Neural progenitor cell (in vitro differentiated cells): ENCODE measurements around the gene FGF16. TPM values are rescaled to one million over a fixed set of nuclear protein-coding genes. Genes with fewer than 3 reads are reported as not detected.
"Not testable (repeated sequence)": the region's sequence is repeated elsewhere in the genome, so short reads cannot be mapped to it uniquely, and the experiment has no call there.

ENCODE experiments used
- DNase-seq: peaks from one replicate; pipeline ENCODE4 v3.0.0-alpha.2; 2016; ENCODE audit warnings: low spot score
- H2AFZ ChIP-seq: fragments of 200-600 bp; sonication (generic); replicated peaks from 2 replicates; pipeline ENCODE4 v1.6.1; 2016; ENCODE audit warnings: antibody characterized with exemption
- H3F3A ChIP-seq: fragments of 200-600 bp; sonication (generic); 2 replicates; pipeline ENCODE4 v1.6.1; 2016; ENCODE audit warnings: antibody characterized with exemption, low read depth
- H3K27ac ChIP-seq: fragments of 200-600 bp; sonication (generic); 2 replicates; pipeline ENCODE4 v1.5.1; 2016; ENCODE audit warnings: mild to moderate bottlenecking
- H3K27me3 ChIP-seq: fragments of 200-600 bp; sonication (generic); 2 replicates; pipeline ENCODE4 v1.6.1; 2016; ENCODE audit warnings: mild to moderate bottlenecking, moderate library complexity
- H3K36me3 ChIP-seq: fragments of 200-600 bp; sonication (generic); 2 replicates; pipeline ENCODE4 v1.5.1; 2016
- H3K4me1 ChIP-seq: fragments of 200-600 bp; sonication (generic); 2 replicates; pipeline ENCODE4 v1.6.1; 2016; ENCODE audit warnings: mixed run types
- H3K4me2 ChIP-seq: fragments of 200-600 bp; sonication (generic); 2 replicates; pipeline ENCODE4 v1.6.1; 2016
- H3K4me3 ChIP-seq: fragments of 200-600 bp; sonication (generic); 2 replicates; pipeline ENCODE4 v1.5.1; 2016
- H3K79me2 ChIP-seq: fragments of 200-600 bp; sonication (generic); 2 replicates; pipeline ENCODE4 v1.6.1; 2016; ENCODE audit warnings: low read depth
- H3K9ac ChIP-seq: fragments of 200-600 bp; sonication (generic); 2 replicates; pipeline ENCODE4 v1.6.1; 2016
- H3K9me3 ChIP-seq: fragments of 200-600 bp; sonication (generic); 2 replicates; pipeline ENCODE4 v1.5.1; 2016; ENCODE audit warnings: low read depth
- H4K20me1 ChIP-seq: fragments of 200-600 bp; sonication (generic); 2 replicates; pipeline ENCODE4 v1.6.1; 2016; ENCODE audit warnings: low read depth
- H3K27ac Mint-ChIP-seq: 3 replicates; pipeline ENCODE4 v1.8.0; 2021; ENCODE audit warnings: mixed read lengths
- H3K27me3 Mint-ChIP-seq: 2 replicates; pipeline ENCODE4 v1.8.0; 2022; ENCODE audit warnings: low read depth, mild to moderate bottlenecking, inconsistent platforms, moderate library complexity, mixed read lengths; ENCODE audit not compliant: insufficient read depth
- H3K36me3 Mint-ChIP-seq: 3 replicates; pipeline ENCODE4 v1.8.0; 2021; ENCODE audit warnings: mixed read lengths
- H3K4me1 Mint-ChIP-seq: 3 replicates; pipeline ENCODE4 v1.8.0; 2021; ENCODE audit warnings: mixed read lengths
- H3K4me3 Mint-ChIP-seq: 3 replicates; pipeline ENCODE4 v1.8.0; 2021; ENCODE audit warnings: mild to moderate bottlenecking, moderate library complexity, mixed read lengths
- H3K9me3 Mint-ChIP-seq: 3 replicates; pipeline ENCODE4 v1.8.0; 2020; ENCODE audit warnings: mixed read lengths
- EZH2 ChIP-seq: fragments of 200-600 bp; sonication (generic); IDR thresholded peaks from 2 replicates; pipeline ENCODE4 v1.6.1; 2017; ENCODE audit warnings: antibody characterized with exemption, mild to moderate bottlenecking, moderate library complexity
- EZH2phosphoT487 ChIP-seq: fragments of 200-600 bp; sonication (generic); IDR thresholded peaks from 2 replicates; pipeline ENCODE4 v1.6.1; 2017; ENCODE audit warnings: antibody characterized with exemption
- total RNA-seq: library from RNA; depleted of rRNA; stranded (reverse); fragments of >200 nt; gene quantifications from 2 replicates; pipeline ENCODE4 v1.2.3, GENCODE V29; 2015; ENCODE audit warnings: low replicate concordance
- TF ChIP-seq, protein P1 (sequence below): fragments of 200-600 bp; sonication (generic); IDR thresholded peaks from 2 replicates; pipeline ENCODE4 v1.5.1; 2017; ENCODE audit warnings: antibody characterized with exemption, mild to moderate bottlenecking

FGF16 gene
- total RNA-seq, 1 donor from 2014 or later, result not detected

DNA sequence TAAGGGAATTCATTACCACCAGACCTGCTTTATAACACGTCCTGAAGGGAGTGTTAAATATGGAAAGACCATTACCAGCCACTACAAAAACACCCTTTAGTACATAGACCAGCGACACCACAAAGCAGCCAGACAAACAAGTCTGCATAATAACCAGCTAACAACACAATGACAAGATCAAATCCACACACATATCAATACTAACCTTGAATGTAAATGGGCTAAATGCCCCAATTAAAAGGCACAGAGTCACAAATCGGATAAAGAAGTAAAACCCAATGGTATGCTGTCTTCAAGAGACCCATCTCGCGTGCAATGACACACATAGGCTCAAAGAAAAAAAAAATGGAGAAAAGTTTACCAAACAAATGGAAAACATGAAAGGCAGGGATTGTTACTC, 36.9 kb downstream of the FGF16 start:
- no peaks in the 10 kb centered on the region for H3F3A ChIP-seq
- TF ChIP-seq EZH2 (no peak), EZH2phosphoT487 (no peak)
- TF ChIP-seq, protein P1, sequence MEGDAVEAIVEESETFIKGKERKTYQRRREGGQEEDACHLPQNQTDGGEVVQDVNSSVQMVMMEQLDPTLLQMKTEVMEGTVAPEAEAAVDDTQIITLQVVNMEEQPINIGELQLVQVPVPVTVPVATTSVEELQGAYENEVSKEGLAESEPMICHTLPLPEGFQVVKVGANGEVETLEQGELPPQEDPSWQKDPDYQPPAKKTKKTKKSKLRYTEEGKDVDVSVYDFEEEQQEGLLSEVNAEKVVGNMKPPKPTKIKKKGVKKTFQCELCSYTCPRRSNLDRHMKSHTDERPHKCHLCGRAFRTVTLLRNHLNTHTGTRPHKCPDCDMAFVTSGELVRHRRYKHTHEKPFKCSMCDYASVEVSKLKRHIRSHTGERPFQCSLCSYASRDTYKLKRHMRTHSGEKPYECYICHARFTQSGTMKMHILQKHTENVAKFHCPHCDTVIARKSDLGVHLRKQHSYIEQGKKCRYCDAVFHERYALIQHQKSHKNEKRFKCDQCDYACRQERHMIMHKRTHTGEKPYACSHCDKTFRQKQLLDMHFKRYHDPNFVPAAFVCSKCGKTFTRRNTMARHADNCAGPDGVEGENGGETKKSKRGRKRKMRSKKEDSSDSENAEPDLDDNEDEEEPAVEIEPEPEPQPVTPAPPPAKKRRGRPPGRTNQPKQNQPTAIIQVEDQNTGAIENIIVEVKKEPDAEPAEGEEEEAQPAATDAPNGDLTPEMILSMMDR, result no peak

DNA sequence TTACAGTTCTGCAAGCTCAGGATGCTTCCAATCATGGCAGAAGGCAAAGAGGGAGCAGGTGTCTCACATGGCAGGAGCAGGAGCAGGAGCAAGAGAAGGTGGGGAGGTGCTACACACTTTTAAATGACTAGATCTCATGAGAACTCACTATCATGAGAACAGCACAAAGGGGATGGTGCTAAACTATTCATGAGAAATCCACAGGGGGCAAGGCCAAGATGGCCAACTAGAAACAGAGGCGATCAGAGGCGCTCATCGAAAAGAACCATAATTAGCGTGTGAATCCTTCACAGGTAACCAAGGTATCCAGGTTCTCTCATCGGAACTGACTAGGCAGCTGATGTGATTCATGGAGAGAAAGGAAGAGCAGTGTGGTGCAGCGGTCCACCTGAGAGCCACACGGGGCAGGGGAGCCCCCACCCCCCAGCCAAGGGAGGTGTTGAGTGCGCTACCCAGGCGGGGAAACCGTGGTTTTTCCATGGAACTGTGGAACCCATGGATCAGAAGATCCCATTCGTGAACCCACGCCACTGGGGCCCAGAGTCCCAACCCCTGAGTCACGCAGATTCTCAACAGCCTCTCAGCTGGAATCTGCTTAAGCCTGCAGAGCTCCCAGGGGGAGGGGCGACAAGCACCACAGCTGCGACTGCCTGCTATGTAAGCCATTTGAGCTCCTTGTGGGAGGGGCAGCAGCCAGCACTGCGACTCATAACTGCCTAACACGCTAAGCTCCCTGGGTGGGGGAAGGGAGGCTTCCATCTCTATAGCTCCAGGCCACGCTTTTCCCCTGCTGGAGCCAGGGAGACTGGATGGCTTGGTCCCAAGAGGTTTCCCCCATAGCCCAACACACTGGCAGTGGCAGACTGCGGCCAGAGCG, 46.7 kb downstream of the FGF16 start:
- Histone ChIP-seq H3K27ac (no peak overlapping the region), H3K36me3 (no peaks in the 10 kb centered on the region), H3K27me3 (no peaks in the 10 kb centered on the region), H3K79me2 (no peaks in the 10 kb centered on the region), H3K9ac (no peak overlapping the region), H3K4me3 (no peak overlapping the region), H3K4me2 (no peak overlapping the region), H3K9me3 (peaks cover 5% of the 10 kb centered on the region), H4K20me1 (no peaks in the 10 kb centered on the region), H3F3A (no peaks in the 10 kb centered on the region), H3K4me1 (no peaks in the 10 kb centered on the region), H2AFZ (no peak overlapping the region)
- no peak overlapping the region for H3K4me3 Mint-ChIP-seq
- H3K27ac Mint-ChIP-seq, result no peak overlapping the region
- no peak for TF ChIP-seq EZH2
- TF ChIP-seq EZH2phosphoT487, result no peak
- TF ChIP-seq, protein P1, result no peak
- no peaks in the 10 kb centered on the region for H3K27me3 Mint-ChIP-seq
- H3K4me1 Mint-ChIP-seq, result peaks cover 5% of the 10 kb centered on the region
- H3K36me3 Mint-ChIP-seq, result no peaks in the 10 kb centered on the region
- H3K9me3 Mint-ChIP-seq, result peaks cover 7% of the 10 kb centered on the region
- DNase-seq, result peak; percentile 61

More for the DNA sequence above, 36.9 kb downstream of the FGF16 start:
- Mint-ChIP-seq H3K27ac (no peak overlapping the region), H3K36me3 (no peaks in the 10 kb centered on the region), H3K9me3 (peaks cover 26% of the 10 kb centered on the region), H3K4me1 (no peaks in the 10 kb centered on the region), H3K4me3 (no peak overlapping the region), H3K27me3 (no peaks in the 10 kb centered on the region)
- Histone ChIP-seq H3K4me2 (no peak overlapping the region), H3K9me3 (peaks cover 9% of the 10 kb centered on the region), H3K36me3 (no peaks in the 10 kb centered on the region), H3K4me3 (no peak overlapping the region), H3K9ac (no peak overlapping the region), H3K79me2 (no peaks in the 10 kb centered on the region), H2AFZ (no peak overlapping the region), H4K20me1 (no peaks in the 10 kb centered on the region), H3K27ac (no peak overlapping the region), H3K4me1 (no peaks in the 10 kb centered on the region), H3K27me3 (no peaks in the 10 kb centered on the region)
- DNase-seq, result no peak

DNA sequence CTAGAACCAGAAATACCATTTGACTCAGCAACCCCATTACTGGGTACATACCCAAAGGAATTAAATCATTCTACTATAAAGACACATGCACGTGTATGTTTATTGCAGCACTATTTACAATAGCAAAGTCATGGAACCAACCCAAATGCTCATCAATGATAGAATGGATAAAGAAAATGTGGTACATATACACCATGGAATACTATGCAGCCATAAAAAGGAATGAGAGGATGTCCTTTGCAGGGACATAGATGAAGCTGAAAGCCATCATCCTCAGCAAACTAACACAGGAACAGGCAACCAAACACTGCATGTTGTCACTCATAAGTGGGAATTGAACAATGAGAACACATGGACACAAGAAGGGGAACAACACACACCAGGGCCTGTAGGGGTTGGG, 53.0 kb downstream of the FGF16 start:
- DNase-seq, H3K4me2 ChIP-seq, H3K4me1 Mint-ChIP-seq, H3K27ac ChIP-seq, H3K27me3 ChIP-seq, H2AFZ ChIP-seq, H3K27me3 Mint-ChIP-seq, H3K27ac Mint-ChIP-seq, H3F3A ChIP-seq, H3K4me3 ChIP-seq, H3K36me3 Mint-ChIP-seq, H4K20me1 ChIP-seq, H3K4me1 ChIP-seq, H3K9me3 ChIP-seq, H3K9ac ChIP-seq, H3K79me2 ChIP-seq, H3K4me3 Mint-ChIP-seq, H3K36me3 ChIP-seq: not testable (repeated sequence)
- H3K9me3 Mint-ChIP-seq, result peaks cover 12% of the 10 kb centered on the region

DNA sequence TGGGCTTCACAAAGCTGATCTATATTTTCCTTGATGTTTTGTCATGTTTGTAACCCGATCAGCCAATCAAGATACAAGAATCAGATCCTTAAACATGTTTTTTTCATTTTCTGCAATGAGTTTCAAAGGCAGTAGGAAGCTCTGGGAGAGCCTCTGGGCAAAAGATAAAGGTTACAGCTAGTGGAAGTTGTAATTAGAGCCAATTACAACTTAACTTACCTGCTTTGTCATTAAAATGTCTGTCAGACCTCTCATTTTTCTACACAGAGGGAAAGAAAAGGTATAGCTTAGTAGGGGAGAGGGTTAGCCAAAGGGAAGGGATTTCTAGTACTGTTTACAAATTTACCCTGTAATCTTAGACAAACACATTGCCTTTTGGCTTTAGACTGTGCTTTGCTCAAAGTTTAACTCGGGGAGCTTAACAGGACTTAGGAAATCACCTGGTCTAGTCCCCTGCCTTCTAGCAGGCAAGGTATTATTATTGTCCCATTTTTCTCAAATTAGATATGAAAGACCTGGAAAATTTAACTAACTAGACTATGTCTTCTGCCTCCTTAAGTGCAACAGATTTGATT, 55.8 kb downstream of the FGF16 start:
- Mint-ChIP-seq H3K9me3 (peaks cover 8% of the 10 kb centered on the region), H3K36me3 (no peaks in the 10 kb centered on the region), H3K27ac (no peak overlapping the region), H3K4me1 (no peaks in the 10 kb centered on the region), H3K27me3 (no peaks in the 10 kb centered on the region), H3K4me3 (no peak overlapping the region)
- DNase-seq, result no peak
- H3K27me3 ChIP-seq, result no peaks in the 10 kb centered on the region
- peaks cover 8% of the 10 kb centered on the region for H3K4me1 ChIP-seq
- no peak overlapping the region for H3K27ac ChIP-seq
- H3K4me3 ChIP-seq, result no peak overlapping the region
- H3K9ac ChIP-seq, result no peak overlapping the region
- no peaks in the 10 kb centered on the region for H4K20me1 ChIP-seq
- H3K36me3 ChIP-seq, result no peaks in the 10 kb centered on the region
- no peaks in the 10 kb centered on the region for H3K79me2 ChIP-seq
- H3K4me2 ChIP-seq, result peak overlapping the region; percentile 50
- no peaks in the 10 kb centered on the region for H3K9me3 ChIP-seq
- no peaks in the 10 kb centered on the region for H3F3A ChIP-seq
- H2AFZ ChIP-seq, result no peak overlapping the region
- TF ChIP-seq, protein P1, result no peak
- TF ChIP-seq EZH2 (no peak), EZH2phosphoT487 (no peak)
